ENCODE data around the gene LEFTY1. TPM values are rescaled to one million over a fixed set of nuclear protein-coding genes. Genes with fewer than 3 reads are reported as not detected.
A peak's percentile ranks its signal among the peaks of the same experiment; 100 is the strongest.

LEFTY1 gene
- total and polyA plus RNA-seq, 2 of the 13 experiments (the other 11 are each of a cell fraction or from before 2014, with no cell fraction given), result 0.29 to 0.79 TPM

GRCh38 chr1:225911191-225912130 is 22.5 kb upstream of the LEFTY1 start (continued):
- TF ChIP-seq ZNF687 (CRISPR knock-in tag; IDR thresholded peaks at IDR 0.05) (peak; percentile 87), TCF7 (IDR thresholded peaks at IDR 0.05; ENCODE audit: low read depth) (no peak), SMAD9 (CRISPR knock-in tag; IDR thresholded peaks at IDR 0.05) (no peak), SALL1 (CRISPR knock-in tag; IDR thresholded peaks at IDR 0.05) (peak; percentile 54; the same call in 1 of the 2 replicates), ZNF614 (CRISPR knock-in tag; IDR thresholded peaks at IDR 0.05; ENCODE audit: borderline replicate concordance) (peak; percentile 46; the same call in 1 of the 2 replicates), TIGD3 (CRISPR knock-in tag; IDR thresholded peaks at IDR 0.05; ENCODE audit: borderline replicate concordance) (no peak), SAP130 (CRISPR knock-in tag; IDR thresholded peaks at IDR 0.05; ENCODE audit: low read depth) (0 out of 2 replicates have a peak, but pooled peaks have one; percentile 23), MAFG (CRISPR knock-in tag; IDR thresholded peaks at IDR 0.05) (no peak), EHMT2 (IDR thresholded peaks at IDR 0.05; ENCODE audit: borderline replicate concordance, low read depth, low read length) (no peak), CENPX (CRISPR knock-in tag; IDR thresholded peaks at IDR 0.05) (no peak), MEF2D (CRISPR knock-in tag; IDR thresholded peaks at IDR 0.05) (no peak), ZNF879 (CRISPR knock-in tag; IDR thresholded peaks at IDR 0.05) (no peak), ZNF362 (CRISPR knock-in tag; IDR thresholded peaks at IDR 0.05; ENCODE audit: borderline replicate concordance) (no peak), POGZ (CRISPR knock-in tag; IDR thresholded peaks at IDR 0.05) (peak; percentile 63), SALL2 (CRISPR knock-in tag; IDR thresholded peaks at IDR 0.05) (peak; percentile 44; the same call in 1 of the 2 replicates), ZFX (CRISPR knock-in tag; IDR thresholded peaks at IDR 0.05; ENCODE audit: low read depth) (peak; percentile 62), GLI4 (CRISPR knock-in tag; IDR thresholded peaks at IDR 0.05; ENCODE audit: borderline replicate concordance) (no peak), PRMT3 (CRISPR knock-in tag; IDR thresholded peaks at IDR 0.05; ENCODE audit: borderline replicate concordance, low read depth) (no peak), REXO4 (CRISPR knock-in tag; IDR thresholded peaks at IDR 0.05; ENCODE audit: borderline replicate concordance) (no peak), MAX (IDR thresholded peaks at IDR 0.05) (peak; percentile 39; the same call in 1 of the 2 replicates), ZBTB20 (CRISPR knock-in tag; IDR thresholded peaks at IDR 0.05; ENCODE audit: borderline replicate concordance, low read depth) (no peak), ZMYM4 (CRISPR knock-in tag; IDR thresholded peaks at IDR 0.05) (peak; percentile 60)
